CD1c-positive myeloid dendritic cell (primary cell): ENCODE data around the gene CD164L2.
"Not testable (repeated sequence)": the region's sequence is repeated elsewhere in the genome, so short reads cannot be mapped to it uniquely, and the experiment has no call there.

Experiments used
- DNase-seq: peaks from one replicate; pipeline ENCODE4 v3.0.0-alpha.2; 2016; ENCODE audit errors: extremely low spot score

CD164L2 gene

DNA sequence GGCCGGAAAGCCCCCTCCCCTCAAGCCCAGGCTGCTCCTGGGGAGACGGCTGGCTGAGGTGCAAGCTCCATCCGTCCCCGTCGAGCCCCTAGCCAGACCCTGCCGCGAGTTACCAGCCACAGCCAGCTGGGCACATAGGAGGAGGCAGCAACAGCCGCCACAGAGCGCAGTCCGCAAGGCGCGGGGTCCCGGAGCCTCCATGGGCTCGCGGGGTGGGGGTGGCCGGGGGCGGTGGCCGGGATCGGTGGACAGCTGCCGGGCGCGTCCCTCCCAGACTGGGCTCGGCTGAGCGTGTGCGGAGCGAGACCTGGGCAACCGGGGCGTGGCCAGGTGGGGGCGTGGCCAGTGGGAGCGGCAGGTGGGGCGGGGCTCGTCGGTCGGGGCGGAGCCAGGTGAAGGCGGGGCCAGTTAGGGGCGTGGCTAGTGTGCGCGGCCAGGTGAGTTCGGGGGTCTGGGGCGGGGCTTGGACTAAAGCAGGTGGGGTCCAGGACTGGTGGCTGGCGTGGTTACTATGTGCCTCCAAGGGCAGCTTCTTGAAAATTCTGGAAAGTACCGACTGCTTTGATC lies at the start of gene CD164L2:
CD164L2 (minus strand) TSS at position 295 of the 567 bp plus-strand sequence; CDS start at position 201, 94 bp downstream.
- no peak for DNase-seq

DNA sequence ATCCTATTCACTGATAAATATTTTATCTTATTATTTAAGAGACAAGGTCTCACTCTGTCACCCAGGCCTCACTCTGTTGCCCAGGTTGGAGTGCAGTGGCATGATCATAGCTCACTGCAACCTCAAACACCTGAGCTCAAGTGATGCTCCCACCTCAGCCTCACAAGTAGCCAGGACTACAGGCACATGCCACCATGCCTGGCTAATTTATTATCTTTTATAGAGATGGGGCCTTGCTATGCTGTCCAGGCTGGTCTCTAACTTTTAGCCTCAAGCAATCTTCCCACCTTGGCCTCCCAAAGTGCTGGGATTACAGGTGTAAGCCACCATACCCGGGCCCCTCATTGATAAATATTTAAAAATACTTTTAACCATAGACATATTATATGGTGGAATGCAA lies 49.6 kb upstream of the CD164L2 start:
- DNase-seq, result not testable (repeated sequence)

DNA sequence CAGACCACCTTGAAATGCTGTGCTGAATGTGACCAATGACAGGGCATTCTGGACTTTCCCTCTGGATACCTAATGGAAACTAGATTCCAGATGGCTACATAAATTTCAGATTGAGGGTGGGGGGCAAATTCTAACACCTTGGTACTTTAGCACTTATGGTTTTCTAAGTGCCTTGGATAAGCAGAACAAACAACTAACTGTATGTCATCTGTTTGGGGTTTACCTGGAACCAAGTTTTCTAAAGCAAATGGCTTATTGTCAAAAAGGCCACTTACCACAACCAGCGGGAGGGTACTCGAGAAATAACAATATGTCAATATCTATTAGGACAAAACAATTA lies 48.4 kb upstream of the CD164L2 start:
- DNase-seq, result no peak

DNA sequence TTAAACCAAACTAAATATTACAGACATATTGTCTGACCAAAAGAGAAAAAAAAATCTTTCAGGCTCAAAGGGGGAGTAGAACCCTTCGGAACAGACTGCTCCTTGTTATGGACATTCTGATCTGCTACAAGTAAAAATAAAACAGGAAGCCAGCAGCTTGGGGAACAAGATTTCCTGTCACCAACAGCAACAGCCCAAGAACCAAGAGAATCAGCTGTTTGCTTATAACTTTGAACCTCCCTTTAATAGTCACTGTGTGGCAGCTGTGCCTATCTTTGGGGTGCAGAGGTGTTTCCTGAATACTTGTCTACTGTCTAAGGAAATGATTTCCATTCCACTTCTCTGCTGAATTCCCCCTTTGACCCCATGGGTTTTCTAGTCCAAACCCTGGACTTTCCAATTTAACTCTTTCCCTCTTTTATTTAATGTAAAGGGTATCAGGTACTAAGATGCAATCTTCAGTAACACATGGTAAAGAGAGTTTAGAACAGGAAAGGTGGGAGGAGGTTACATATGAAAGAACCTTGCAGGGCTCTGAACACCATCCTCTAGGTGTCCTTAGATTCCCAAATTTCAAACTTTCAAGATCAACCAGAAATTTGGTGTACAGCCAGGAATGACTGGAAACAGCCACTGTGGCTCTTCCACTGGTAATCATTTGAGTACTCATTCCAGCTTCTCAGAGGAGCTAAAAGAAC lies 47.9 kb upstream of the CD164L2 start:
- DNase-seq, result peak; percentile 69

DNA sequence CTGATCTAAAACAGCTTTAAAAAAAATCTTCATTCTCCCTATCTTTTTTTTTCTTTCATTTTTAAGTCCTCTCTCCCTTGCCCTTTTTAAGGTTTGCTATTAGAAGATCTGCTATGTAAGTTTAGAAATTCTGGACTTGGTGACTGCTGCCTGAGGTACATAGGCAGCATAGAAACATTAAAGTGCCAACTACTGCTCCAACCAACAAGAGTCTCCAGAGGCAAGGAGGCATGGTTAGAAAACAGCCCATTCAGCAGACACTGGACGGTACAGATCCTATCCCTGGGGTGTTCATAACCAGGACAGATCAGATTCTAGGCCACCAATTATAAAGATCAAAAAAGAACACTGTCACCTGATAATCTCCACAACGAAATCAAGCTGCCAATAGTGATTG lies 45.9 kb upstream of the CD164L2 start:
- no peak for DNase-seq

DNA sequence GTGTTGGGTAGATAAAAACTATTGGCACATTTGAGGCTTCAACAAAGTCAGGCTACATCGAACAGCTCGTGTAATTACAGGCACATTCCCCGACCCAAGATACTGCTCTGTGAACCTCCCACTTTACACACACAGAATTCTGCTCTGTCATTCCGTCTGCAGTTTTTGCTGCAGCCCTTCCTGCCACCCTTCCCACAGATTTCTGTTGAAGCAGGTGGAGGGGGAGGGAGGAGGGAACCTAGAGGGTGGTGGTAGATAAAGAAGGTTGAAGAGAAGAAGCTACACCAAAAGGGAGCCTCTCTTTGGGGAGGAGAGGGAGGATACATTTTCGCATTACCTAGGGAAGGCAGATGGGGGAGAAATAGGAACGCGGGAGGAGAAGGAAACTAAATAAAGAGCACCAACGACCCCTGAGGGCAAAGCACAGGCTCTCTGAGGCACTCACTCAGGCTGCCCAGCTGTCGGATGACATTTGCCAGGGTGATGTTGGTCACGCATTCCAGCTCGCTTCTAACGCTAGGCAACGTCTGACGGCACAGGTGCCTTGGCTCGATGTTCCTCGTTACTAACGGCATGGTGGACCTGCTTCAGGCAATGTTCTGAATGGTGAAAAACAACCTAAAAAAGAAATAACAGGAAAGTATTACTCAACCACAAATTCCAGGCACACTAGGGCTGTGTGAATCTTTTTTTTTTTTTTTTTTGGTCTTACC lies 45.3 kb upstream of the CD164L2 start:
- peak; percentile 26 for DNase-seq

DNA sequence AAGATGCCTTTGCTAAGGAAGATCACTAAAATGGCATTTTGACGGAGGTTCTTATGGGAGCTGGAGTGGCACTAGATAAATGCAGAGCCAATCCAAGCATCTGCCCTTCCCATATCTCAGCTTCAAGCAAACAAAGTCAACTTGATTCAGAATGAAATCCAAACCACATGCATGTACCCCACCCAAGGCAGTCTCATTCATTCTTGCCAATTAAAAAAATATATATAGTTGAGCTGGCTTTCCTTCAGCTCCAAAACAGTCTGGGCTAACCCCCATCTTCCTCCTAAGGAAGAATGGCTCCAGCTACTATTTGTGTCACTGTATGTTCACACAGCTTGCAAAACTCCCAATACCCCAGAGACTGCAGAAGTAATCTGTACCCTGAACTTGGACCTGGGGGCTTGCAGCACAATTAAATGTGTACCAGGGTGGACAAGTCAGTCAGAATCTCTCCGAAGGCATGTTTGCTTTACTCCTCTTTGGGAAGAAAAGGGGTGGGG lies 44.7 kb upstream of the CD164L2 start:
- DNase-seq, result no peak

DNA sequence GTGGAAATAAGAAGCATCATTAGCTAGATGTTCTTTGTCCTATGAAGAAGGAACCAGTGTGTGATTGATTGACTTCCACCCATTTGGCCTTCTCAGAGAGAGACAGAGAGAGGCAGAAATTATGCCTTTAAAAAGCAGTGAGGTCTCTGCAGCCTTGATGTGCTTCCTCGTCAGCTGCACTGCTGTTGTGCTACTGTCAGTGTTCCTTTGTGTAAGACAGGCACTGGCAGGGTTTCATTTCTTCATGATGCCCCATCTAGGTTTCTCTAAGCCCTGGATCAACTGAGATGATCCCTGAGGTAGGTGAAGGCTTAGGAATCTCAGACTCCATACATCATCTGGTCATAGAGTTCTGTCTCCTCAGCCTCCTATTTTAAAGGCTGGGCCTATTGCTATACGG lies 44.2 kb upstream of the CD164L2 start:
- peak; percentile 58 for DNase-seq

DNA sequence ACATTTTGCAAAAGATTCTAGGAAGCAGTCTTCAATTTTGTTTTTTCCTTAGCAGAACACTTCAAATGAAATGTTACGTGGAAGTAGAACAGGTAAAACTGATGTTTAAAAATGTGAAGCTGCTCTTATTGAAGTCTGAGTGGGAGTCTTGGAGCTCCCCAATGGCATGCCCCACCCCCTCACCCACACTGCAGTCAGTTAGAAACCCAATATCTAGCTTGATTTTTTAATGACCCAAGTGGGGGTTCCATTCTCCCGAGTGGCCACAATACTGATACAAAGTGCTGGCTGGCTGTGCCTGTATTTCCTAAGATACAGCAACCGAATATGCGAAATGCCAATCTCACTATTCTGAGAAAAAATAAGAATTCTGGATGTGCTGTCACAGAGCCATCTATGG lies 40.6 kb upstream of the CD164L2 start:
- no peak for DNase-seq

DNA sequence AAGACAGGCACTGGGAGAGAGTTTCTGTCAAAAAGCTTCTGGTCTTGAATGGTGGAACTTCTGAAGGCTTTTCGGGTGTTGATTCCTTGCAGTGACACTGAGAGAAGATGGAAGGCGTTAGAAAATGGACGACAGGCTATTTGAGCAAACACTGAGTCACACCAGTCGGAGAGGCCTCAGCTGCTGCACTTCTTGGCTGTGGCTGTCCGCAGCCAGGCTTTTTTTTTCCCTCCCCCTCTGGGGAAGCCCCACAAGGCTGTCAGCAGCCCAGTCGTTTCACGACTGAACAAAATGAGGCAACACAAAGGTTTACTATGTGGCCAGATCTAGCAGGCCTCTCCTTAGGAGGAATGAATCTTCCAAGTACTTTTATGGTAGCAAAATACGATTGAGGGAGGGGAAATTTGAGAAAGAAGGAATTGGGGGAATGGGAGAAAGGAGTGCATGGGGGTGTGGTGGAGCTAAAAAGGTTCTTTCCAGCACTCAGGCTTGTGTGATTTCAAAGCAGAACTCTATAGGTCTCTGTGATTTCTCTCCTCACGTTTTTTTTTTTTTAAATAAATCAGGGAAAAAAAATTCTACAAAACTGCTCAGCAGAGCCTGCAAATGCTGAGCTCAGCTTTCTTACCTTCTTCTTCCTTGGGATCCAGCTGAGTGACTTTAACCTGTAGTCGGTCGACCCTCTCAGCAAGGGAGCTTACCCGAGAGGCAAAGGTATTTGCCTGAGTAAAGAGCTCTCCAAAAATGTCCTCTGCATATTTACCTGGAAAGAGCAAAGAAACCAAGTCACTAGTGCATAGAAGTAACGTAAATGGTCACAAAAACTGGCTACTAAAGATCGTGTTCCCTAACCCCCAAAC lies 35.4 kb upstream of the CD164L2 start:
- DNase-seq, result no peak

DNA sequence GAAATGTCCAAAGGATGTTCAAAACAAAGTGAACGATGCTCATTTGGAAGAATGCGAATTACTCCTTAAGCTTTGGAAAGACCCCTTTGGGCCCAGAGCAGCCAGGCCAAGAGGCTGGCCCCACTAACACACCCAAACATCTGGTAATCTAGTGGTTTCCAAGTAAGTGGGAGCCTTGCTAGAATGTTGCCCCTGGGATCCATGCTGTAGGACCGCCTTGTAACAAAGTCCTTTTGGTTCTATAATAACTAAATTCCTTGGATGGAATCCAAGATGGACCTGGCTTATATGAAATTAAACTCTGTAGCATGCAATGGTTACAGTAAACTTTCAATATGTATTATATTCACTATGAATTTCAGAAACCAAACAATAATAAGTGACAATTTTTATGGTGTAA lies 34.6 kb upstream of the CD164L2 start:
- DNase-seq, result no peak

DNA sequence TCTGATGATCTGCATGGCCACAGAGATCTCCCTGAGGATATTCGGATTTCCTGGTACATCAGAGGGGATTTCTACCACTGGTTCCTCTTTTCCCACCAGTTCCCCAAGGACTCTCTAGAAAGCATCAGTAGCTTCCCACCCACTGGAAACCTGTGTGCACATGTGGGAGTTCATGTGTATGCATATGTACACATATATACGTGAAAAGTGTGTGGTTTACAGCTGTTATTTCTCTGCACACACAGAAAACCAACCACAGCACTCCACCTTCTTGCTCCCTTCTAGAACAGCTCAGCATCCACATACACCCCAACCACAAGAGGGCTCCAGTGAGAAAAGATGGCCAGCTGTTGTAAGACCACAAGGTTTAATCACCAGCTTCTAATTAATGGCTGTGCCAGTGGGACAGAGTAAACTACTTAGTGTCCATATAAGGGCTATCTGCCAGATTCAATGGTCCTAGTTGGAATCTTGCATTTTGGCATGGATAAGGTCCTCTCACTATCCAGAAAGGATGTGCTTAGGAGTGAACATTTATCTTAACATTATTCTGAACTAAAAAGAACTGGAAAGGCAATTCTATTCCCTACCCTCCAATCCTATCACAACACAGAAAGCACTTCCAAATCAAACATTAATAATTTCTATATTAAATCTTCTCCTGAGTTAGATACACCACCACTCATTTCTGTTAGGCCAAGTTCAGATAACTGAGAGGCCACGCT lies 33.4 kb upstream of the CD164L2 start:
- peak; percentile 63 for DNase-seq

DNA sequence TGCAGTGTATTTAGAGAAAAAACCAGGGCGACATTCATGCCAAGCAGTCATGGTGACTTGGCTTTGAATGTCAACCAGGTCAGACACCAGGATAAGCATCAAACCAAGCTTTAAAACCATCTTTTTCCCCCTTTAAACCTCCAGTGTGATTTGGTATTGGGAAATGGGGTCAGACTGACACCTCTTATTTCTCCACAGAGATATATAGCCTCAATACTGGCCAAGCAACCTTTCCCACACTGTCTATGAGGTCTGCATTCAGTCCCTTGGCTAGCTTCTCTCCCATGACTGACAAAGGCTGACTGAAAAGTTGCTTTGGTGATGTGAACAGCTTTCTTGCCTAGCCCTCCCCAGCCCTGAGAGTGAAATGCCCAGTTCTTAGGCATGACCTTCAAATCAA lies 31.0 kb upstream of the CD164L2 start:
- no peak for DNase-seq

DNA sequence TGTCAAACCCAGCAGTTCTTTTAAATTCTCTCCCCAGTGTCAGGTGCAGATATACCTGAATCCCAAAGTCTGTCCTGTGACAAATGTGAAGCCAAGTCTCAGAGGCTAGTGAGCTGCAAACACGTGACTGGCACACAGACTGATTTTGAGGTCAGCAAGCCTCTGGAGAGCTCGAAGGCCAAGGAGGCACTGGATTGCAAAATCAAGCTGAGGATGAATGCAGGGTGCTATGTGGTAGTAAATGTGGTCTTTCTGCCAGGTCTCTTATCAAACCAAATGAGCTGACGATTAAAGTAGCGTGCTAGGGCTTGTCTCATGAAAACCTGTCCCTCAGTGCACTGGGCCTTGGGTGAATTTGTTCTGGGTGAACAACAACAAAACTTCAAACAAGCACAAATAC lies 29.9 kb upstream of the CD164L2 start:
- no peak for DNase-seq

DNA sequence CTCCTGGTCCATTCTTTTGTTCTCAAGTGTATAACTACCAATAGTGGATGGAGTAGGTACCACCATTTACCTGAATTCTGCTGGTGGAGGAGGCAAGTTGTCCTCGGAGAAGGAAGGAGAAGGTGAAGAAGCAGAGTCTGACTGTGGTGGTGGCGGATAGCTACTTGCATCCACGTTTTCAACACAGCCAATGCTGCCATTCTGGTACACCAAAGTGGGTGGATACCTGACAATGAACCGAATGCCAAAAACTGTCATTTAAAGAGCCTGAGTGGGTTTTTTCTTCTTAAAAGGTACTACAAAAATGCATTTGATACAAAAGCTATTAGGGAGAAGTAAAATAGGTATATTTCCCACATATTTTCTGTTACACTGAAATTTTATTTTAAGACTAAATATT lies 29.4 kb upstream of the CD164L2 start:
- no peak for DNase-seq

DNA sequence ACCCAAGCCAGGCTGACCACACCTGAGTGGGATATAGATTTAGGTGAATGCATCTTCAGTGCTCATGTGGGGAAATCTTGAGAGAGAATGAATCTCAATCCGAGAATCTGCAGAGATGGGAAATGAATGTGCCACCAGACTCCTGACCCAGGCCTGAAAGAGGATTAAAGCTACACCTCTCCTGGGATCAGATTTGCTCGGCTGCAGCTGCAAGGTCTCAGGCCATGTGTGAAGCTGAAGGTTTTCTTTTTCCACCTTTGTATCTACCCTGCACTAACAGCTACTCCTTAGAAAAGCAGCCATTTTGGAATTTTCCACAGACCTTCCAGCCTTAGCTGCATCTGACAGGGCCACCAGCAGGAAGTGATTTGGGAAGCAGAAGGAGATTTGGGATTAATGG lies 27.6 kb upstream of the CD164L2 start:
- DNase-seq, result no peak

DNA sequence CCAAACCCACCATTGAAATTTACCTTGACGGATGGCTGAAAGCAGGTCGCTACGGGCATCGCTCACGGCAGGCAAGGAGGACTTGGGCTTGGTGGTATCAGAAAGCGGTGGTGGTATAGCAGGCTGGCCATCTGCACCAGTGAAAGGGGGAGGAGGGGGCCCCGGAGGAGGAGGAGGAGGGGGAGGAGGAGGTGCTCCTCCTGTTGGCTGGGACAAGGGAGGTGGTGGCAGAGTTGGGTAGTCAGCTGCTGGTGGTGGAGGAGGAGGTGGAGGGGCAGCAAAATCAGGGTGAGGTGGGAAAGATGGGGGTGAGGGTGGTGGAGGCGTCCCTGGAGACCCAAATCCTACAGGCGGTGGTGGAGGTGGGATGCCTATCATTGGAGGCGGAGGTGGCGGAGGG lies 26.5 kb upstream of the CD164L2 start:
- DNase-seq, result no peak

DNA sequence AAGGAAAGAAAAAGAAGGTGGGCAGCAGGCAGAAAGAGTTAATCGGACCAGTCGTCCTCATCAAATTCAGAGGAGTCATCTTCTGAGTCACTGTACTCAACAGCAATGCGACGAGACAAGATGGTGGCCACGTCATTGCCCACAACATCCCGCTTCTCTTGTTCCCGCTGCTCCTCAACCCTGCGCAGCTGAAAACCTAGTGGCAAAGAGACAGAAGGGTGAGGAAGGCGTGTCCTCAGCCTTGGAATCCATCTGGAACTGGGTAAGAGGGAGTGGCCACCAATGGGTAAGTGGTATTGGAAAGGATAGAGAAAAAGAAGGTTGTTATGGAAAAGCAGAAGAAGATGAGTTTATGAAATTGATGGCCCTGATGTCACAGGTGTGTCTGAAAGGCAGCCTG lies 25.0 kb upstream of the CD164L2 start:
- no peak for DNase-seq

DNA sequence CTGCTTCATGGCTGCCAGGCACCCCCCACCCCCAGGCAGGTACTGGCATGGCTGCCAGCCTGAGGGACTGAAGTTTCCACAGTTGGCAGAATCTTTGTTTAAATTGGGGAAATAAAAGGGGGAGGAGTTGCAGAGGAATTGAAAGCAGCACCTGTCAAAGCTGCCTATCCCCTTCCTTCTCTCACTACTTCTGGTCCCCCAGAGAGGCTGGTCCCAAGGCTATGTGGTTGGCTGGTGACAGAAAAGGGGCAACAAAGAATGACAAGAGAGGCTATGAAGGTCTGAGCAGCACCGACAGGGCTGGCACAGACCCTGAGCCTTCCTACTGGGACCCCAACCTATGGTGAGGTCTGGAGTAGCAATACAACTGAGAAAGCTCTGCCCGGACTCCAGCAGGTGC lies 23.7 kb upstream of the CD164L2 start:
- DNase-seq, result not testable (repeated sequence)

DNA sequence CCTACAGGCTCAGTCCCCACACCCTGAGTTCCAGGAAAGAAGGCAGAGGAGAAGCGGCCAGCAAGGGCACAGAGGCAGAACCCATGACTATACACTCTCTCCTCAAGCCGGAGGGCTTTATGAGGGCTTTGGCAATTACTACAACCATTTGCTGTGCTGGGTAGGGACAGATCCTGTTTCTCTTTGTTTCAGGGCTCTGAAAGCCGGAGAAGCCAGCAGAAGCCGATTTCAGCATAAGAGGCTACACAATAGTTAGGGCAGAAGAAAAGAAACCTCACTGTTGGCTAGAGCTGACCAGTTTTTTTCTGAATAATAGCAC lies 23.2 kb upstream of the CD164L2 start:
- DNase-seq, result no peak

DNA sequence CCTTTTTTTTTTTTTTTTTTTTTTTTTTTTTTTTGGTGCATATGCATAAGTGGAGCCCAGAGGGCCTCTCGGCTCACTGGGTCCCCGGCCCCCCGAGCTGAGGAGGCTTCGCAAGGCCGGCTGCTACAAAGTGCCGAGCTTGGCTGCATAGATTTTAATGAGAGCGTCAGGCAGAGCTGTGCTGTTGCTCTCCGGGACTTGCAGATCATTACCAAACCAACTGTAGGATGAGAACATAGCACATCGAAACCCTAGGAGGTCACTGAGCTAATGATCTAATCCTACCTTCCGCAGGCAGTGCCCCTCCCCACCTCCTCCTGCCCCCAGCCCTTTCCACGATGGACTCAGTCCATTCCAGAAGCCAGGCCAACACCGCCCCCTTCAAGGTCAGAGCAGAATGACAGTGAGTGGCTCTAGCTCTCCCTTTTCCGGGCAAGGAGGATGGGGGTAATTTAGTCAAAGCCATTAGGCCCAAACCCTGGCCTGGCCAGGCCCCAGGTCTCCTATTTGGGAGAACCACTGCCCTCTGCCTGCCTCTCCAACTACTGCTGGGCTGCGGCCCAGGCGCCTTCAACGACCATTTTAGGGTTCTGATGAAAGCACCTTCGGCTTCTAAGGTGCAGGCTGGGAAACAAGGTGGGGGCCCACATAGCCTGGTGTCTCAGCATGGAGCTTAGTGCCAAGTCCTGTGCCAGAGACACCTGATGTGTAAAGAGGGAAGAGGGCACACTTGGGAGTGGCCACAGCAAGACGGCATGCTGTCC lies 22.6 kb upstream of the CD164L2 start:
- not testable (repeated sequence) for DNase-seq
